Measurements from ENCODE around the gene TRA2B. TPM values are rescaled to one million over a fixed set of nuclear protein-coding genes. Genes with fewer than 3 reads are reported as not detected.
"Not testable (repeated sequence)": the region's sequence is repeated elsewhere in the genome, so short reads cannot be mapped to it uniquely, and the experiment has no call there.

The TRA2B gene
- polyA plus RNA-seq, 1 experiment = 216 TPM

DNA sequence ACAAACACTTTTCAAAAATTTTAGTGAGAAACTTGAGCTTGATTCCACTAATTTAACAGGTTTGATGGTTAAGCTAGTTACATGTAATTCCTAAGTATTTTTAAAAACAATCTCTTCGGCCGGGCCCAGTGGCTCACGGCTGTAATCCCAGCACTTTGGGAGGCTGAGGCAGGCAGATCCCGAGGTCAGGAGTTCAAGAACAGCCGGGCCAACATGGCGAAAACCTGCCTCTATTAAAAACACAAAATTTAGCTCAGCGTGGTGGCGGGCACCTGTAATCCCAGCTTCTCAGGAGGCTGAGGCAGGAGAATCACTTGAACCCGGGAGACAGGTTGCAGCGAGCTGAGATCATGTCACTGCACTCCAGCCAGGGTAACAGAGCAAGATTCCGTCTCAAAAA, 25.3 kb downstream of the TRA2B start:
- ChIA-PET CTCF (interaction anchor here (0.6 to 4.8 kb wide), 4 partner anchors 24 to 252 kb away, joined by 3 to 28 read pairs (median 6); no protein-coding TSS in a partner anchor), POLR2A (interaction anchor here (0.6 to 1.0 kb wide), 5 partner anchors 12 to 509 kb away, joined by 3 to 6 read pairs (median 3); no protein-coding TSS in a partner anchor)
- Histone ChIP-seq H3K4me3 (ENCODE audit: low read depth, low read length) (no peak overlapping the region), H3K27me3 (ENCODE audit: control insufficient read depth, insufficient read depth, low read length) (no peaks in the 10 kb centered on the region), H3K9me3 (ENCODE audit: control insufficient read depth, insufficient read depth, low read length) (no peaks in the 10 kb centered on the region), H3K27ac (ENCODE audit: low read depth, low read length) (no peak overlapping the region)
- no peak for DNase-seq (ENCODE audit: low read depth, low spot score)
- TF ChIP-seq, protein P1, sequence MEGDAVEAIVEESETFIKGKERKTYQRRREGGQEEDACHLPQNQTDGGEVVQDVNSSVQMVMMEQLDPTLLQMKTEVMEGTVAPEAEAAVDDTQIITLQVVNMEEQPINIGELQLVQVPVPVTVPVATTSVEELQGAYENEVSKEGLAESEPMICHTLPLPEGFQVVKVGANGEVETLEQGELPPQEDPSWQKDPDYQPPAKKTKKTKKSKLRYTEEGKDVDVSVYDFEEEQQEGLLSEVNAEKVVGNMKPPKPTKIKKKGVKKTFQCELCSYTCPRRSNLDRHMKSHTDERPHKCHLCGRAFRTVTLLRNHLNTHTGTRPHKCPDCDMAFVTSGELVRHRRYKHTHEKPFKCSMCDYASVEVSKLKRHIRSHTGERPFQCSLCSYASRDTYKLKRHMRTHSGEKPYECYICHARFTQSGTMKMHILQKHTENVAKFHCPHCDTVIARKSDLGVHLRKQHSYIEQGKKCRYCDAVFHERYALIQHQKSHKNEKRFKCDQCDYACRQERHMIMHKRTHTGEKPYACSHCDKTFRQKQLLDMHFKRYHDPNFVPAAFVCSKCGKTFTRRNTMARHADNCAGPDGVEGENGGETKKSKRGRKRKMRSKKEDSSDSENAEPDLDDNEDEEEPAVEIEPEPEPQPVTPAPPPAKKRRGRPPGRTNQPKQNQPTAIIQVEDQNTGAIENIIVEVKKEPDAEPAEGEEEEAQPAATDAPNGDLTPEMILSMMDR (IDR thresholded peaks at IDR 0.05; ENCODE audit: low read depth, low read length) = no peak

DNA sequence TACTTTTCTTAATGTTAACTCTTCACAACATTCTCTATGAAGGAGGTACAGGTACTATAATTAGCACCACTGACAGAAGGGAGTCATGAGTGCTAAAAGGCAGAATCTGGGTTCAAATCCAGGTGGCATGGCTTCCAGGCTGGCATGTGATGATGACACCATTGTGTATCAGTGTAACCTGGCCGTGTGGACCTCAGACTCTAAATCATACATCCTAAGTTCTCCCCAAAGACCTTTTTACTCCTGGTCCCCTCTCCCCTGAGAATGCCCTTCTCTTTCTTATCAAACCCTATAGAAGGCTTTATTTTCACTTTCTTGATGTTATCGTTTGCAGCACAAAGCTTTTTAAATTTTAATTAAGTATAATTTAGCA, 26.8 kb downstream of the TRA2B start:
- CTCF ChIA-PET = interaction anchor here (1.5 to 4.8 kb wide), 3 partner anchors 11 to 251 kb away, joined by 3 to 28 read pairs (median 5); no protein-coding TSS in a partner anchor
- H3K9me3 ChIP-seq (ENCODE audit: control insufficient read depth, insufficient read depth, low read length); H3K27ac ChIP-seq (ENCODE audit: low read depth, low read length); H3K4me3 ChIP-seq (ENCODE audit: low read depth, low read length); DNase-seq (ENCODE audit: low read depth, low spot score); H3K27me3 ChIP-seq (ENCODE audit: control insufficient read depth, insufficient read depth, low read length): not testable (repeated sequence)
- POLR2A ChIA-PET = interaction anchor here (0.7 kb wide), 1 partner anchor 56 kb away, joined by 3 read pairs; no protein-coding TSS in a partner anchor

DNA sequence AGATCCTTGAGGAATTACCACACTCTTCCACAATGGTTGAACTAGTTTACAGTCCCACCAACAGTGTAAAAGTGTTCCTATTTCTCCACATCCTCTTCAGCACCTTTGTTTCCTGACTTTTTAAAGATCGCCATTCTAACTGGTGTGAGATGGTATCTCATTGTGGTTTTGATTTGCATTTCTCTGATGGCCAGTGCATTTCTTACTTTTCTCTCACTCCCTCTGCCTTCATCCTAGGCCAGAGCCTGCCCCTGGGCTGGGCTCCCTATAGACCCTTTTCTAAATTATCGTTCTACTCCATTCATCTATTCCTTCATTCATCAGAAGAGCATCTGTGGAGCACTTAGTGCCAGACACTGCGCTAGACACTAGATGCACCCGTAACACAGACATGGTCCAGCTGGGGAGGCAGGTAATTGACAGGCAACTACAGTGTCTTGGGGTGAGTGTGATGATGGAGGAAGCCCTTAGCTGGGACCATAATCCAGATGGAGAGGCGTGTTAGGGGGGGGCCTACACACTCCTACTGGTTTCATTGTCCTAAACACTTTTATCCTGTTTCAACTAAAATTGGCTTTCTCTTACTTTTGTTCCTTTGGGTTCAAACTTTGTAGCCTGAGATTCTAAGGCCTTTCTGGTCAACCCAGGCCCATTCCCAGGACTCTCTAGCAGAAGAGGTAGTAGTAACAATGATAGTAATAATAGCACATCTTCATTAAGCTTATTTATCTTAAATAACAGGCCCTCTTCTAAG, 27.3 kb downstream of the TRA2B start:
- not testable (repeated sequence) for DNase-seq (ENCODE audit: low read depth, low spot score); H3K27ac ChIP-seq (ENCODE audit: low read depth, low read length); H3K9me3 ChIP-seq (ENCODE audit: control insufficient read depth, insufficient read depth, low read length); H3K27me3 ChIP-seq (ENCODE audit: control insufficient read depth, insufficient read depth, low read length); H3K4me3 ChIP-seq (ENCODE audit: low read depth, low read length)
- ChIA-PET CTCF (interaction anchor here (1.5 to 4.8 kb wide), 3 partner anchors 12 to 250 kb away, joined by 3 to 28 read pairs (median 5); no protein-coding TSS in a partner anchor), POLR2A (interaction anchor here (0.7 kb wide), 1 partner anchor 56 kb away, joined by 3 read pairs; no protein-coding TSS in a partner anchor)

DNA sequence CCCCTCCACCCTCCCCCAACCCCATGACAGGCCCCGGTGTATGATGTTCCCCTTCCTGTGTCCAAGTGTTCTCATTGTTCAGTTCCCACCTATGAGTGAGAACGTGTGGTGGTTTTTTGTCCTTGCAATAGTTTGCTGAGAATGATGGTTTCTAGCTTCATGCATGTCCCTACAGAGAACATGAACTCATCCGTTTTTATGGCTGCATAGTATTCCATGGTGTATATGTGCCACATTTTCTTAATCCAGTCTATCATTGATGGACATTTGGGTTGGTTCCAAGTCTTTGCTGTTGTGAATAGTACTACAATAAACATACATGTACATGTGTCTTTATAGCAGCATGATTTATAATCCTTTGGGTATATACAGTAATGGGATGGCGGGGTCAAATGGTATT, 27.9 kb downstream of the TRA2B start:
- CTCF ChIA-PET; H3K27me3 ChIP-seq (ENCODE audit: control insufficient read depth, insufficient read depth, low read length); H3K4me3 ChIP-seq (ENCODE audit: low read depth, low read length); H3K27ac ChIP-seq (ENCODE audit: low read depth, low read length); H3K9me3 ChIP-seq (ENCODE audit: control insufficient read depth, insufficient read depth, low read length); DNase-seq (ENCODE audit: low read depth, low spot score); POLR2A ChIA-PET: not testable (repeated sequence)

DNA sequence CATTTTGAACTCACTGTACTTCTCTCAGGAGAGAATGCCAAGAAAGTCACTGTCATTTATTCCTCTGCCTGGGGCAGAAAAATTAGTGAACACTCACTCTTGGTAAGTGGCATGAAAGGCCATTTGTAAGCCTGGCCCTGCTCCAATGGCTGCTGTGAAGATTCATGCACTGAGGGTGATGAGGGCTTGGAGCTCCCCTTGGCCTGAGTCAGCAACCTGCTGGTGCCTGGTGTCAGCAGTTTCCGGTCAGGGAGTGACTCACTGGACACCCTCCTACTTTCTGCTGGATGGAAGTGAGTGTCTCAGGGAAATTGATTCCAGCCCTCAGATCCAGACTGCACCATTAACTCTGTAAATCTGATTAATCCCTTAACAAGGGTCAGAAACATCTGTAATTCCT, 37.6 kb downstream of the TRA2B start:
- TF ChIP-seq, protein P1 (IDR thresholded peaks at IDR 0.05; ENCODE audit: low read depth, low read length) = no peak
- DNase-seq (ENCODE audit: low read depth, low spot score) = peak; percentile 71
- no peaks in the 10 kb centered on the region for H3K27me3 ChIP-seq (ENCODE audit: control insufficient read depth, insufficient read depth, low read length)
- ChIA-PET POLR2A (interaction anchor here (0.6 kb wide), 1 partner anchor 12 kb away, joined by 4 read pairs; no protein-coding TSS in a partner anchor), CTCF (interaction anchor here (0.6 to 1.7 kb wide), 2 partner anchors 43 to 215 kb away, joined by 4 to 5 read pairs; no protein-coding TSS in a partner anchor)
- no peak overlapping the region for H3K27ac ChIP-seq (ENCODE audit: low read depth, low read length)
- no peaks in the 10 kb centered on the region for H3K9me3 ChIP-seq (ENCODE audit: control insufficient read depth, insufficient read depth, low read length)
- no peak overlapping the region for H3K4me3 ChIP-seq (ENCODE audit: low read depth, low read length)

DNA sequence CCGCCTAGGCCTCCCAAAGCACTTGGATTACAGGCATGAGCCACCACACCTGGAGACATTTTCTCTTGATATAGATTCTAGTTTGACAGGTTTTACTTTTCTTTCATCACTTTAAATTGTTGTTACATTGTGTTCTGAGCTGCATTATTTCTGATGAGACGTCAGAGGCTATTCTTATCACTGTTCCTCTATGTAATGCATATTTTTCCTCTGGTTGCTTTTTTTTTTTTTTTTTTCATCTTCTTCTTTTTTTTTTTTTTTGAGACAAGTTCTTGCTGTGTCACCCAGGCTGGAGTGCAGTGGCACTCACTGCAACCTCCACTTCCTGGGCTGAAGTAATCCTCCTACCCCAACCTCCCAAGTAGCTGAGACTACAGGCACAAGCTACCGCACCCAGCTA, 41.2 kb downstream of the TRA2B start:
- no peak overlapping the region for H3K4me3 ChIP-seq (ENCODE audit: low read depth, low read length)
- no peak overlapping the region for H3K27ac ChIP-seq (ENCODE audit: low read depth, low read length)
- CTCF ChIA-PET = interaction anchor here (1.0 to 1.4 kb wide), 3 partner anchors 10 to 237 kb away, joined by 3 to 4 read pairs (median 3); no protein-coding TSS in a partner anchor
- no peaks in the 10 kb centered on the region for H3K9me3 ChIP-seq (ENCODE audit: control insufficient read depth, insufficient read depth, low read length)
- peaks cover 3% of the 10 kb centered on the region for H3K27me3 ChIP-seq (ENCODE audit: control insufficient read depth, insufficient read depth, low read length)
- POLR2A ChIA-PET = interaction anchor here (0.7 kb wide), 1 partner anchor 107 kb away, joined by 9 read pairs; no protein-coding TSS in a partner anchor
- no peak for DNase-seq (ENCODE audit: low read depth, low spot score)
- TF ChIP-seq, protein P1 (IDR thresholded peaks at IDR 0.05; ENCODE audit: low read depth, low read length) = no peak
